ENCODE data around the gene HIPK2.

GRCh38 chr7:139731802-139732470 lies 45.9 kb downstream of the HIPK2 start:
- TF ChIP-seq CTCF (IDR thresholded peaks at IDR 0.05): no peak
- peak; percentile 31 for TF ChIP-seq EP300 (IDR thresholded peaks at IDR 0.05)

All from stomach (tissue), 4 donors.